IPS-NIHi11 (cell line): ENCODE measurements around the gene ANG.
"Not testable (repeated sequence)": the region's sequence is repeated elsewhere in the genome, so short reads cannot be mapped to it uniquely, and the experiment has no call there.

Source experiments
- DNase-seq: peaks from one replicate; pipeline ENCODE4 v3.0.0; 2012; ENCODE audit warnings: mixed read lengths, low spot score

Gene ANG

DNA sequence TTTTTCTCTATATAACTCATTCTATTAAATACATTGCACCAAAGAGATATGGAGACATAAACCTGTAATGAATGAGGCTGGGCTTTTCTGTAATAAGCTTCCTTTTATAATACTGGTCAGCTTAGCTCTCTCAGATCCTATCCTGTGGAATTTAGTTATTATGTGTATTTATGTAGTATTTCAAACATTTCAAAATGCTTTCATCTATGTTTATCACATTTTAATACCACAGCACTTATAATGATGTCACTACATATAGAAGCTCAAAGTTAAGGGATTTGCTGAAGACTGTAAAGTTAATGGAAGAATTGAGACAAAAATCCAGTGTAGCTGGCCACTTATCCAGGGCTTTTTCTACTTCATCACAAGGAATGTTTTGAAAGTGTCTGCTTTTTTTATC, 11.4 kb downstream of the ANG start:
- no peak for DNase-seq

DNA sequence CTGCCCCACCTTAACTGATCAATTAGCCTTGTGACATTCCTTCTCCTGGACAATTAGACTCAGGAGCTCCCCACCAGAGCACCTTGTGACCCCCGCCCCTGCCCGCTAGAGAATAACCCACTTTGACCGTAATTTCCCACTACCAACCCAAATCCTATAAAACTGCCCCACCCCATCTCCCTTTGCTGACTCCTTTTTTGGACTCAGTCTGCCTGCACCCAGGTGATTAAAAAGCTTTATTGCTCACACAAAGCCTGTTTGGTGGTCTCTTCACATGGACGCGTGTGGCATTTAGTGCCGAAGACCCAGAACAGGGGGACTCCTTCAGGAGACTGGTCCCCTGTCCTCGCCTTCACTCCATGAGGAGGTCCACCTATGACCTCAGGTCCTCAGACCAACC, 12.4 kb downstream of the ANG start:
- not testable (repeated sequence) for DNase-seq

DNA sequence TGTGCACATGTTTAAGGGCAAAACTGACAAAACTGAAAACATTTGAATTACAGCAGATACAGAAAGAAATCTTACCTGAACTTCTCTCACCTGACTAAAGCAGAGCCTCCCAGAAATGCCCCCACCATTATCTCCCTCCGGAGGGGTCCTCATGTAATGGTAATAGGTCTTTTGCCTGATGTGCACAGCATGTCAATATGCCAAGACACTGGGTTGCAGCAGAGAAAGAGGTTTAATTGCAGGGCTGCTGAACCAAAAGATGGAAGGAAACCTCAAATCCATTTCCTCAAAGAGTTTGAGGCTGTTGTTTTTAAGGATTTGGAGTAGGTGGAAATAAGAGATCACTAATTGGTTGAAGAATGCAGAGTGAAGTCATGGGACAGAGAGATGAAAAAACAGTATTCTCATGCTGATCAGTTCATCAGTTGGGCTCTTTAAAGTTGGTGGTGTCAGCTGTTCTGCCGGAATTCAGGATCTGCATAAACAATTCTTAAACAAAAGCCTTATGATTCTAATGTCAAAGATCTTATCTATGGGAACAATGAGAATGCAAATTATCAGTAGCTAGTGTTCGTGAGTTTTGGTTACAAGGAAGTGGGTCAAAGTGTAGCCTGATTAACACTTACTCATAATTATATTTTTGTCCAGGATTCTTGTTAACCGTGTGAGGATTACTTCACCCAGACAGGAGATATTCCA, 18.2 kb downstream of the ANG start:
- DNase-seq, result peak; percentile 18

- no peak for DNase-seq
Observed at GRCh38 chr14:20707622-20708021, 19.1 kb downstream of the ANG start.

DNA sequence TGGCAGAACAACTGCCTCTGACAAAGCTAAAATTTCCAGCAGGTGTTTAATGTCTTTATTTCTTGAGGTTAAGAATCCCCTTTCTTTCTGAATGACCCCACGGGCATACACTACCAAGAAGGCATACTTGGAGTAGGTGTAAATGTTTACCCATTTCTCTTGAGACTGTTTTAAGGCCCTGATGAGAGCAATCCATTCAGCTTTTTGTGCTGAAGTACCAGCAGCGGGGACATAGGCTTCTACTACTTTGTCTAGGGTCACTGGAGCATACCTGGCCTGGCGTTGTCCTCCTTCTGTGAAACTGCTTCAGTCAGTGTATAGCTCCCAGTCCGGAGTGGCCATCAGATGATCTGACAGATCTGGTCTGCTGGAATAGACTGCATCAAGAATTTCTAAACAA, 22.7 kb downstream of the ANG start:
- DNase-seq, result no peak

DNA sequence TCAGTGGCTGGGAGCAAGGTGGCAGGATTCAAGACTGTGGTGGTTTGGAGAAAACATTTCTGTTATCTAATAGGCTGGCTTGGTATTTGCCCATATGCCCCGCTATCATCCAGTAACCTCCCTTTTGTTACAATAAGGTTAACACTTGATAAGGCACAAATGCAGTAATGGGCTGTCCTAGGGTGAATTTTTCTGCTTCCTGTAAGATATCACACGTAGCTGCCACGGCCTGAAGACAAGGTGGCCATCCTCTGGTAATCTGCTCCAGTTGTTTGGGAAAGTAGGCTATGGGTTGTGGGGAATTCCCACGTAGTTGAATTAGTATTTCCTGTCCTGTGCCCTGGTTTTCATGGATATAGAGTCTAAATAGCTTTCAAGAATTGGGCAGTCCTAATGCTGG, 23.1 kb downstream of the ANG start:
- no peak for DNase-seq

GRCh38 chr14:20712904-20713303, 24.3 kb downstream of the ANG start:
- no peak for DNase-seq

DNA sequence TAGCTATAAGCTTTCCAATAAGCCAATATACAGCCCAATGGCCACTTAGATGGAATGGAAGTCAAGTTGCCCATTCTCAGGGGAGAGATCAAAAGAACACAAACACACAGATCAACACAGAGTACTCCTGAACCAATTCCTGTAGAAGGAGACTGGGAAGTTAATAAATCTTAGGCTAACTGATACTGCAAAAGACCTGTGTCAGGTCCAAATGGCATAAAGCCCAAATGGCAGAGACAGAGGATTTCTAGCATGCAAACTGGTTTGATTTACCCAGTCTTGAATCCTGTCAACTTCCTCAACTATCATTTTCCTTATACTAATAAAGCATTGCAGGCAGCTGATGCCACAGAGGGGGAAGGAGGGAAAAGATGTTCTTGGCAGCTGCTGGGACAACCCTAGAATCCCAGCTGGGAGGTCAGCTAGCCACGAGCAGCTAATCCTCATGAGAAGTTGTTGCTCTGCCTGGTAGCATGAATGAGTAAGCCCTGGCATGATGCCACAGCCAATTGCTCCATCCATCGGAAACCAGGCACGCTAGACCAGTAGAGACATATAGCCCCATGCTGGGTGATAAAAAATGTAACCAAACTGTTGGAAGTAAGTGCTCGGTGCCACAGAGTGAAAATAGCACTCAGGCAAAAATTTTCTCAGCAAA, 26.2 kb downstream of the ANG start:
- DNase-seq, result no peak

DNA sequence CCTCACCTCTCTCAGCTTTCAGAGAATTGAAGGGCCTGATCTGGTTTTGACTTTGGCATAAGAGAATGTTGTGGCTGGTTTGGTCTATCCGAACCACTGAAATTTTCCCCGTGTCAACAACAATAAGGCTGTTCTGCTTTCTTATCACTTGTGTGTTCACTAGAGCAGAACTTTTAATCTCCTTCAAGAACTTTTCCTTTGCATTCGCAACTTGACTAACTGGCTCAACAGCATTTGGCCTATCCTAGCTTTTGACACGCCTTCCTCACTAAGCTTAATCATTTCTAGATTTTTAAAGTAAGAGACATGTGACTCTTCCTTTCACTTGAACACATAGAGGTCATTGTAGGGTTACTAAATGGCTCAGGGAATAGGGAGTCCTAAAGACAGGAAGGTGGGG, 31.2 kb downstream of the ANG start:
- DNase-seq, result no peak

- no peak for DNase-seq
Observed at GRCh38 chr14:20720741-20721140, 32.2 kb downstream of the ANG start.

DNA sequence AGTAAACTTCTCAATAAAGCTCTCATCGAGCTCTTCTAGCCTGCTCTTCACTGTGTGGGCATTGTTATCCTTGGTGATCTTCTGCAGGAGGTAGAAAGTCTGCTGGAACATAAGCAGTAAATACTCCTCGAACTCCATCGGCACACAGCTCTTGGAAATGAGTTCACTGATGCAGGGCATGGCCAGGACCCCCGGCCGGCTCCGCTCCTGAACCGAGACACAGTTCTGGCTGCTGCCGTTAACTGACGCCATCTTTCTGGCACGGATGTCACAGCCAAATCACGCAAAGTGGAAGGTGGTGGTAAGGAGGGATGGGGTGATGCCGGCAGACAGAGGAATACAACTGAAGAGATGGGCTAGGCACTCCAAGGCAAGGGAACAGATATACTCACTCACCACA, 33.5 kb downstream of the ANG start:
- DNase-seq, result no peak

- peak; percentile 75 for DNase-seq
Observed at GRCh38 chr14:20723488-20723887, 34.9 kb downstream of the ANG start.

DNA sequence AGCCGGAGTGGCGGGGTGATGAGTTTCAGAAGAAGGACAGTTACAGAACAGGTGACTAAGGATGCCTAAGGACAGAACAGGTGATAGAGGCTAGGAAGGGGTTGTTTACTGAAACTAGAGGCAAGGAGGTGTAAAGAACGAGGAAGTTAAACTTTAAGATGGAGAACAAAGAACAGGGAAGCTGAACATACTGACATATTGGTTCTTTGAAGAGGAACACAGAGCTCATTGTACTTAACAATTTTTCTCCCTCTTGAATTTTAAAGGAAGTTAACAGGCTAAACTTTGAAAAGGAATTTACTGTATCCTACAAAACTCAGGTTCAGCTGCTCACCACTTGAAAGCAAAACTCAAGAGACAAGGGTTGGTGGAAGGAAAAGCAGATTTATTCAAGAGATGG, 37.6 kb downstream of the ANG start:
- DNase-seq, result not testable (repeated sequence)

- DNase-seq, result no peak
Observed at GRCh38 chr14:20726531-20726930, 38.0 kb downstream of the ANG start.

- no peak for DNase-seq
Observed at GRCh38 chr14:20730891-20731290, 42.3 kb downstream of the ANG start.

- DNase-seq, result no peak
Observed at GRCh38 chr14:20732477-20732876, 43.9 kb downstream of the ANG start.

- DNase-seq, result no peak
Observed at GRCh38 chr14:20732979-20733635, 44.5 kb downstream of the ANG start.

DNA sequence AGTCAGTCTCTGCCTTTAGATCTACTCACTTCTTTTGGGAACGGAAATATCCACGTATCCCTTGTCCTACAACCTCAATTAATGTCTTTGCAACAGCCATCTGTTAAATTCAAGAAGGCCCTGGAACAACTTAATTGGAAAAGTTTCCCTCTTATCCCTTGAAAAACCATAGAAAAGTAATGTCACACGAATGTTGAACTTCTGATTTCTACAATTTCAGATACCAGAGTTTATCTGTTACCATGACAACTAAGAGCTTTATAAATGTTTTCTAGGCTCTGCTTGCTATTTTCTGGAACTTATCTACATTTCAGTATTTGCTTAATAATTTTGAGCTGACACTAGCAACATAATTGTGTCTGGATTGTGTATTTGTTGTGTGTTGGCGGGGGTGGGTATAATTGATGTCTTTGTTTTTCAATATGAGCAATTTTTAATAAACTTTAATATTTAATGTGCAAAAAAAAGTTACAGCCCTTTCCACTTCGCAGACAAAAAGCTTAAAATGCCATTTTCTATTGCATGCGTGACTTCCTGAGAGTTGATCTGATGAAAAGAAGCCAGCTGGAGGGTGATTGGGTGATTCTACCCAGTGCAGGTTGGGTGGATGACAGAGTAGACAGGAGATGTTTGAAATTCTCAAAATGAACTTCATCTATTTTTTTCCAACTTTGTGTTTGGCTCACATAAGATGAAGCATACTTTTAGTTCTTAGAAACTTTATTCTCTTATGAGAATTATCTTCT, 45.3 kb downstream of the ANG start:
- DNase-seq, result no peak

DNA sequence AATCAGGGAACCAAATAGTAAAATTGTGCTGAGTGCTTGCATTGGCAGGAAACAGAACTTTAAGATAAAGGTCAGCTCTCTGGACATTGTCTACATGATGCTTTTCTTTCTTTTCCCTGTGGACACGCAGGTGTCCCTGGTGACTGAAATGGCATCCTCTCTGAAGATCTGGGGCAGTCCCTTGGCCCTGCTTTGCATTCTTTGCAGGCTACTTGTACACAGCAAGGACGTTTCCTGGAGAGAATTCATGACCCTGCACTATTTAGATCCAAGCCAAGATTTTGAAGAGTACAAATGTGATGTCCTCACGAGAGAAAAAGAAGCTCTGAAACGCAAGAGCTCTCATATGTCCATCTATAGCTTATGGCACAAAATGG, 45.9 kb downstream of the ANG start:
- DNase-seq, result no peak

GRCh38 chr14:20738292-20738691, 49.7 kb downstream of the ANG start:
- DNase-seq, result not testable (repeated sequence)

GRCh38 chr14:20742132-20742531, 53.6 kb downstream of the ANG start:
- no peak for DNase-seq

DNA sequence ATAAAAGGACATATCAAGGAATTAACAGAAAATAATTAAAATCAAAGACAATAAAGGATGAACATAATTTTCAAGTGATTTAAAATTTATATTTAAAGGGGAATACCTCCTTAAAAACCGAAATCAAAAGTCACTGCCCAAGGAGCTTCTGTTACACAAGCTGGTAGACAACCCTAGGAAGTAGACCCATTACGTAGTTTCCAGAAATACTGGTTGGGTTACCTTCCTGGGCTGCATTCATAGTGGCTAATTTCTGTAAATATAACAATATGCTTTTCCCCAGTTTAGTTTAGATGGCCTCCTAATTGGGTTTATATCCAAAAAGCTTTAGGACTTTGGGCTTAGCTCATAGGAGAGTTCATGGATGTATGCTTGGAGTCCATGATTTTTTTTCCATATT, 55.0 kb downstream of the ANG start:
- DNase-seq, result no peak
